Endometrial microvascular endothelial cells (primary cell): Measurements from ENCODE around the gene FZD7. TPM values are rescaled to one million over a fixed set of nuclear protein-coding genes. Genes with fewer than 3 reads are reported as not detected.

ENCODE experiments used
- in situ Hi-C: cut with HindIII; loops from 2 replicates; pipeline ENCODE4 v1.10.0; 2017; ENCODE audit warnings: low sequenced_read_pairs, low pct_unique_long_range_greater_than_20kb; ENCODE audit errors: inconsistent ontology term
- total RNA-seq: library from RNA; depleted of rRNA; stranded (reverse); fragments of >200 nt; gene quantifications from one replicate; pipeline ENCODE4 v1.2.3, GENCODE V29; 2015; ENCODE audit errors: inconsistent ontology term

The FZD7 gene
- total RNA-seq, 1 donor from 2014 or later = 0.28 TPM

GRCh38 chr2:202034249-202035088 is 814 bp downstream of the FZD7 start:
- in situ Hi-C loops = no loop called here

DNA sequence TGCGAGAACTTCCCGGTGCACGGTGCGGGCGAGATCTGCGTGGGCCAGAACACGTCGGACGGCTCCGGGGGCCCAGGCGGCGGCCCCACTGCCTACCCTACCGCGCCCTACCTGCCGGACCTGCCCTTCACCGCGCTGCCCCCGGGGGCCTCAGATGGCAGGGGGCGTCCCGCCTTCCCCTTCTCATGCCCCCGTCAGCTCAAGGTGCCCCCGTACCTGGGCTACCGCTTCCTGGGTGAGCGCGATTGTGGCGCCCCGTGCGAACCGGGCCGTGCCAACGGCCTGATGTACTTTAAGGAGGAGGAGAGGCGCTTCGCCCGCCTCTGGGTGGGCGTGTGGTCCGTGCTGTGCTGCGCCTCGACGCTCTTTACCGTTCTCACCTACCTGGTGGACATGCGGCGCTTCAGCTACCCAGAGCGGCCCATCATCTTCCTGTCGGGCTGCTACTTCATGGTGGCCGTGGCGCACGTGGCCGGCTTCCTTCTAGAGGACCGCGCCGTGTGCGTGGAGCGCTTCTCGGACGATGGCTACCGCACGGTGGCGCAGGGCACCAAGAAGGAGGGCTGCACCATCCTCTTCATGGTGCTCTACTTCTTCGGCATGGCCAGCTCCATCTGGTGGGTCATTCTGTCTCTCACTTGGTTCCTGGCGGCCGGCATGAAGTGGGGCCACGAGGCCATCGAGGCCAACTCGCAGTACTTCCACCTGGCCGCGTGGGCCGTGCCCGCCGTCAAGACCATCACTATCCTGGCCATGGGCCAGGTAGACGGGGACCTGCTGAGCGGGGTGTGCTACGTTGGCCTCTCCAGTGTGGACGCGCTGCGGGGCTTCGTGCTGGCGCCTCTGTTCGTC is 1.7 kb downstream of the FZD7 start:
- in situ Hi-C loops = no loop called here

DNA sequence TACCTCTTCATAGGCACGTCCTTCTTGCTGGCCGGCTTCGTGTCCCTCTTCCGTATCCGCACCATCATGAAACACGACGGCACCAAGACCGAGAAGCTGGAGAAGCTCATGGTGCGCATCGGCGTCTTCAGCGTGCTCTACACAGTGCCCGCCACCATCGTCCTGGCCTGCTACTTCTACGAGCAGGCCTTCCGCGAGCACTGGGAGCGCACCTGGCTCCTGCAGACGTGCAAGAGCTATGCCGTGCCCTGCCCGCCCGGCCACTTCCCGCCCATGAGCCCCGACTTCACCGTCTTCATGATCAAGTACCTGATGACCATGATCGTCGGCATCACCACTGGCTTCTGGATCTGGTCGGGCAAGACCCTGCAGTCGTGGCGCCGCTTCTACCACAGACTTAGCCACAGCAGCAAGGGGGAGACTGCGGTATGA is 2.3 kb downstream of the FZD7 start:
- in situ Hi-C loops = no loop called here

DNA sequence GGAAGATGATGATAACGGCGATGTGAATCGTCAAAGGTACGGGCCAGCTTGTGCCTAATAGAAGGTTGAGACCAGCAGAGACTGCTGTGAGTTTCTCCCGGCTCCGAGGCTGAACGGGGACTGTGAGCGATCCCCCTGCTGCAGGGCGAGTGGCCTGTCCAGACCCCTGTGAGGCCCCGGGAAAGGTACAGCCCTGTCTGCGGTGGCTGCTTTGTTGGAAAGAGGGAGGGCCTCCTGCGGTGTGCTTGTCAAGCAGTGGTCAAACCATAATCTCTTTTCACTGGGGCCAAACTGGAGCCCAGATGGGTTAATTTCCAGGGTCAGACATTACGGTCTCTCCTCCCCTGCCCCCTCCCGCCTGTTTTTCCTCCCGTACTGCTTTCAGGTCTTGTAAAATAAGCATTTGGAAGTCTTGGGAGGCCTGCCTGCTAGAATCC is 3.0 kb downstream of the FZD7 start:
- in situ Hi-C loops = no loop called here

GRCh38 chr2:202037086-202037485 is 3.4 kb downstream of the FZD7 start:
- in situ Hi-C loops = no loop called here

- in situ Hi-C loops = no loop called here
These were observed 5.0 kb downstream of the FZD7 start for GRCh38 chr2:202038471-202039277.

DNA sequence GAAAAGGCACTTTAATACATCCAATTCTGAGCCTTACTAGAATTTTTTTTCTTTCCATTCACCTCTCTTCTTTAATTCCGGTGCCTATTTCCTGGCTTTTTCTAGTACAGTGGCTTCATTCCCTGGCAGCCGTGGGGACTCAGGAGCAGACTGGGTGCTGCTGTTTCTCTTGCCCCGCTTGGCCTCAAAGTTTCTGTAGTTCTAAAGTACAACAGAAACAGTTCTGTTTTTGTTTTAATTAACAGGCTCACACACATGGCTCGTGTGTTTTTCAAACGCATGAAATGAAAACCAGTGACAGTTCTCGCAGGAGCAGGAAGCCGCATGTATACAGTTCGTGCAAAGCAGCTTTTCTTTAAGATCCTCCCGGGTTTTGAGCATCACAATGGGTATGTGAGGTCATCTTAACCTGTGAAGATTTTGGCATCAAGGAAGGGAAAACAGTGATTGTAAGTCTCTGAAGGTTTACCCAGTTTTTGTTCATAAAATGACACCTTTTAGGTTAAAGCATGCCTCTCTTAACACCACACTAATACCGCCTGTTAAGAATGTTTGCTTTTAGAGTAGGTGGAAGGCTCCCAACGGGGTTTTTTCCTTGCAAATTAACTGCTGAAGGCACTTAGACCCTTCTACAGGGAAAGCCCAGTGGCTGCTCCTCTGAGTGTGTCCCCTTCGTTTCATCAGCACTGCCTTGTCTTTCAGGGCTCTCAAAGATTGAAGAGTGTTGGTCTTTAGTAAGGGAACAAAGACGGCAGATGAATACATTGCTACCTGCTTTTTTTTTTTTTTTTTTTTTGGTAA is 5.8 kb downstream of the FZD7 start:
- in situ Hi-C loops = no loop called here

DNA sequence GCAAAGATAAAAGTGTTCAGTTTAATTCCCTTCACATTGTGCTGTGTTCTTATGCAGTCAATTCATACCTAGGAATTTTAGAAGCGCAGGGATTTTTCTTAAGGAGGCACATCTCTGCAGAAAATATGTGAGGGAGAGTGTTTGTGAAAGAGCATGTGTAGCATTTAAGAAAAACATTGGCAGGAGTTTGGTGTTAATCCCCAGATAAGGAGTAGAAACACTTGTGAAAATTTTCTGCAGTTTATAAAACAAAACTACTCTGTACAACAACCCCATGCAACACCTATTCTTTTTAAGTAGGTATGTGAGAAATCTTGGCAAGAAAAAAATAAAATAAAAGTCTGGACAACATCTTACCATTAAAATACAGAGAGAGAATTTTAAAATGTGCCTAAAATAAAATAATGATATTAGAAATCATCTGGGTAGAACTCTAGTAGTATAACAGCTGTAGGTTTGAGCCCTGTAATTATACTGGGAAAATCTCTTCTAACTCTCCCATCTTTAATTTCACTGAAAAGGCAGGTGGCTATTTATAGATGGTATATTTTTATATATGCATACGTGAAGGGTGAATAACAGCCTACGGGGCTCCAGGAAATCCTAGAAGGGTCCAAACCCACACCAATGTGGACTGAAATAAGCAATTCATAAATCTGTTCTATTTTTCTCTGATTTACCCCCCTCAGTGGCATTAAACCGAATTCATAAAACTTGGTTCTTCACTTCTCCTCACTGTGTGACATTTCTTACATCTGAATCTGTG is 6.6 kb downstream of the FZD7 start:
- in situ Hi-C loops = no loop called here

GRCh38 chr2:202042444-202042843 is 8.8 kb downstream of the FZD7 start:
- in situ Hi-C loops = no loop called here

- in situ Hi-C loops = no loop called here
These were observed 9.8 kb downstream of the FZD7 start for GRCh38 chr2:202043475-202043874.

DNA sequence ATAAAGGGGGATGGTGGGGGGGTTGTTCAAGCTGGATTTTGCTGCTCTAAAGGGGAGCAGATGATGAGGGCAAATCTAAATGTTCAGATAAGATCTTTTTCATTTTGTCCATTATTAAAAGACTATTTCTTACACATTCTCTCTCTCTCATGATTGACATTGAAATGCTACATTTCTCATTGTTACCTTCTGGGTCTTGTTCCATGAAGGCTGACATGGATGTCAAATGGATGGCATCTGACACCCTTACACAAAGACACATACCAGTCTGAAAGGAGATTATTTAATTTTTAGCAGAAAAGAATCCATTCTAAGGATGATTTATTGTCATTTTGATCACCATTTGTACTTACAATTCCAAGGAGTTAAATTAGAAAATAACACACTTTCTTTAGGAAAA is 11.1 kb downstream of the FZD7 start:
- in situ Hi-C loops = no loop called here

DNA sequence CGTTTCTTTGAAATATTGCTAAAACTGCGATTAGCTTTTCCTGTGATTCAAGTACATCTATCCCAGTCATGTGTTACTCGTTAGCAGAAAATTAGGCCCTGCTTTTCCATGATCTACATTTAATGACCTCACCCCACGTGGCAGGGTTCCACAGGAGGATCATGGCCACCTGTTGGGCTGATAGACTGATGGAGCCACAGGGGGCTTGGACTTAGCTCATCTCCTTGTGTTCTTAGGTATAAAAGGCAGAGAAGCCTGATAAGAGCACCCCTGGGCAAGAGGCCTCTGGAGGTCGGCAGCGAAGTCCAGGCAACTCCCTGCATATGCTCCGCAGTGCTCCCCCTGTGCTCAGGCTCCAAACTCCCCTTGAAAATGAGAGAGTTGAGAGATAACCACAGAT is 12.9 kb downstream of the FZD7 start:
- in situ Hi-C loops = no loop called here

DNA sequence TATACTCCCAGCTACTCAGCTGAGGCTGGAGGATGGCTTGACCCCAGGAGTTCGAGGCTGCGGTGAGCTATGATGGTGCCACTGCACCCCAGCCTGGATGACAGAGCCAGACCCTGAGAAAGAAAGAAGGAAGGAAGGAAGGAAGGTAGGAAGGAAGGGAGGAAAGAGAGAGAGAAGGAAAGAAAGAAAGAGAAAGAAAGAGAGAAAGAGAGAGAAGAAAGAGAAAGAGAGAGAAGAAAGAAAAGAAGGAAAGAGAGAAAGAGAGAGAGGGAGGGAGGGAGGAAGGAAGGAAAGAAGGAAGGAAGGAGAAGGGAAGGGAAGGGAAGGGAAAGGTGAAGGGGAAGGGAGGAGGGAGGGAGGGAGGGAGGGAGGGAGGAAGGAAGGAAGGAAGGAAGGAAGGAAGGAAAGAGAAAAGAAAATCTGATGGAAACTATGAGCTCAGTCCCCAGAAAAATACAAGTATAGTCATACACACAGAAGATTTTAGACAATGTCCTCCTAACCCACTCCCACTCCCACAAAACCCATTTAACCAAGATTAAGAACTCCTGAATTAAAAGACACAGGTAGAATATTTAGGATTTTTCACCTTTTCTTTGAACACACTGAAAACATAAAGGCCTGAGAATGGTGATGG is 15.6 kb downstream of the FZD7 start:
- in situ Hi-C loops = no loop called here

DNA sequence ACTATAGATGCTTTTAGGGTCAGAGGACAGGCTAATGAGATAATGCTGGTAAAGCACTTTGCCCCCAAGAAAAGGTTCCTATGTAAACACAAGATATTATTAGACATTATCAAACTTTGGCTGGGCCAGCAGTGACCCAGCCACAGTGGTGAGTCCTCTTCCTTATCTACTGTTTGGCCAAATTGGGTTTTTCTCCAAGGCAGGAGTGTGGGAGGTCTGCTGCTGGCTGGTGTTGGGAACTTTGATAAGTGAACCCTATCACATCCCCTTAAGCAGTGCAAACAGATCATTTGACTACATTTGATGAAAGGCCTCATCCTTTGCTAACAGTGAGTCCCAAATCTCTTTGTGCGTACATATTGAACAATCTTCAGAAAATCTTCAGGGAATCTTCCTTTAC is 16.2 kb downstream of the FZD7 start:
- in situ Hi-C loops = no loop called here

DNA sequence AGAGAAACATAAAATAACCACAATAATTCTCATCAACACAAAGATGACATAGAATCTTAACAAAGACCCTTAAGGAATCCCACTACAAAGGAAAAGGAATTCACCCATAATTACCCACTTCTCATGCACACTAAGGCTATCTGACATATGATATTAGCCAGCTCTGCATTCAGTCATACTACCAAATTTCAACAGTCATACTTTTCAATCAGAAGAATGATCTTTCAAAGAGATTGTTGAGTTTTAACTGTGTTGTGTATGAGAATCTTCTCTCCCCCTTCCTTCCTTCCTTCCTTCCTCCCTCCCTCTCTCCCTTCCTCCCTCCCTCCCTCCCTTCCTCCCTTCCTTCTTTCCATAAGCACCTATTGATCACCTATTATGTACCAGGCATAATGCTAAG is 17.0 kb downstream of the FZD7 start:
- in situ Hi-C loops = no loop called here

- in situ Hi-C loops = no loop called here
These were observed 18.0 kb downstream of the FZD7 start for GRCh38 chr2:202051499-202052161.

GRCh38 chr2:202052235-202052634 is 18.6 kb downstream of the FZD7 start:
- in situ Hi-C loops = no loop called here
